Measurements from ENCODE around the gene CACNA1H. TPM values are rescaled to one million over a fixed set of nuclear protein-coding genes. Genes with fewer than 3 reads are reported as not detected.
A peak's percentile ranks its signal among the peaks of the same experiment; 100 is the strongest.

CACNA1H gene
- total RNA-seq, 1 experiment from 2014 or later = 19.7 TPM

GRCh38 chr16:1142911-1143310 is 10.0 kb upstream of the CACNA1H start:
- Histone ChIP-seq H3K4me1 (ENCODE audit: insufficient read depth, low read length, poor library complexity, severe bottlenecking) (no peaks in the 10 kb centered on the region), H3K4me3 (ENCODE audit: low read depth, low read length, poor library complexity, severe bottlenecking) (no peak overlapping the region), H3K27me3 (replicated peaks; ENCODE audit: insufficient read depth, low read depth, low read length, poor library complexity) (no peaks in the 10 kb centered on the region), H3K27ac (ENCODE audit: low read depth, low read length, poor library complexity, severe bottlenecking) (no peak overlapping the region), H3K36me3 (ENCODE audit: insufficient read depth, low read length, poor library complexity, severe bottlenecking) (no peaks in the 10 kb centered on the region), H3K9me3 (ENCODE audit: low read depth, low read length, poor library complexity, severe bottlenecking) (no peaks in the 10 kb centered on the region)
- DNase-seq (ENCODE audit: low spot score) = peak; percentile 49
- POLR2A ChIA-PET (ENCODE audit: low non-redundant PET) = no interaction called here
- CTCF ChIA-PET = no interaction called here
- no TSS peak for BruUV-seq (replicated peaks)
- intact Hi-C loops (cut with micrococcal nuclease; ENCODE audit: unreplicated experiment) = no loop called here
- TF ChIP-seq CTCF (conservative IDR thresholded peaks at IDR 0.05; ENCODE audit: low read depth, low read length) (no peak), EZH2 (IDR thresholded peaks at IDR 0.05; ENCODE audit: borderline replicate concordance, low read depth, low read length, poor library complexity, severe bottlenecking) (no peak)

- CTCF ChIA-PET = no interaction called here
- no peaks in the 10 kb centered on the region for H3K4me1 ChIP-seq (ENCODE audit: insufficient read depth, low read length, poor library complexity, severe bottlenecking)
- POLR2A ChIA-PET (ENCODE audit: low non-redundant PET) = no interaction called here
- DNase-seq (ENCODE audit: low spot score) = no peak
- H3K27me3 ChIP-seq (replicated peaks; ENCODE audit: insufficient read depth, low read depth, low read length, poor library complexity) = no peaks in the 10 kb centered on the region
- H3K4me3 ChIP-seq (ENCODE audit: low read depth, low read length, poor library complexity, severe bottlenecking) = no peak overlapping the region
- BruUV-seq (replicated peaks) = no TSS peak
- H3K36me3 ChIP-seq (ENCODE audit: insufficient read depth, low read length, poor library complexity, severe bottlenecking) = no peaks in the 10 kb centered on the region
- no peak overlapping the region for H3K27ac ChIP-seq (ENCODE audit: low read depth, low read length, poor library complexity, severe bottlenecking)
- TF ChIP-seq CTCF (conservative IDR thresholded peaks at IDR 0.05; ENCODE audit: low read depth, low read length) = no peak
- intact Hi-C loops (cut with micrococcal nuclease; ENCODE audit: unreplicated experiment) = no loop called here
- no peaks in the 10 kb centered on the region for H3K9me3 ChIP-seq (ENCODE audit: low read depth, low read length, poor library complexity, severe bottlenecking)
Observed at GRCh38 chr16:1143761-1144450, 9.0 kb upstream of the CACNA1H start.

GRCh38 chr16:1144476-1145382 is 8.2 kb upstream of the CACNA1H start:
- intact Hi-C loops (cut with micrococcal nuclease; ENCODE audit: unreplicated experiment) = no loop called here
- Histone ChIP-seq H3K4me1 (ENCODE audit: insufficient read depth, low read length, poor library complexity, severe bottlenecking) (no peaks in the 10 kb centered on the region), H3K9me3 (ENCODE audit: low read depth, low read length, poor library complexity, severe bottlenecking) (no peaks in the 10 kb centered on the region), H3K36me3 (ENCODE audit: insufficient read depth, low read length, poor library complexity, severe bottlenecking) (no peaks in the 10 kb centered on the region), H3K27ac (ENCODE audit: low read depth, low read length, poor library complexity, severe bottlenecking) (no peak overlapping the region), H3K4me3 (ENCODE audit: low read depth, low read length, poor library complexity, severe bottlenecking) (no peak overlapping the region), H3K27me3 (replicated peaks; ENCODE audit: insufficient read depth, low read depth, low read length, poor library complexity) (no peaks in the 10 kb centered on the region)
- no TSS peak for BruUV-seq (replicated peaks)
- ChIA-PET POLR2A (ENCODE audit: low non-redundant PET) (no interaction called here), CTCF (no interaction called here)
- no peak for DNase-seq (ENCODE audit: low spot score)
- no peak for TF ChIP-seq CTCF (conservative IDR thresholded peaks at IDR 0.05; ENCODE audit: low read depth, low read length)
- TF ChIP-seq EZH2 (IDR thresholded peaks at IDR 0.05; ENCODE audit: borderline replicate concordance, low read depth, low read length, poor library complexity, severe bottlenecking) = no peak

Measured in A673 (cell line).